ENCODE data around the gene ADCY2.

The ADCY2 gene

GRCh38 chr5:7516253-7516652 is 120.3 kb downstream of the ADCY2 start:
- DNase-seq = no peak

GRCh38 chr5:7517006-7517405 is 121.1 kb downstream of the ADCY2 start:
- no peak for DNase-seq

GRCh38 chr5:7518947-7519560 is 123.1 kb downstream of the ADCY2 start:
- DNase-seq = no peak

GRCh38 chr5:7519564-7519963 is 123.6 kb downstream of the ADCY2 start:
- no peak for DNase-seq

- DNase-seq = no peak
Observed at GRCh38 chr5:7529880-7530279, 133.9 kb downstream of the ADCY2 start.

GRCh38 chr5:7533941-7534340 is 138.0 kb downstream of the ADCY2 start:
- DNase-seq = no peak

GRCh38 chr5:7534505-7534904 is 138.6 kb downstream of the ADCY2 start:
- no peak for DNase-seq

GRCh38 chr5:7537573-7537972 is 141.6 kb downstream of the ADCY2 start:
- no peak for DNase-seq

- no peak for DNase-seq
Observed at GRCh38 chr5:7539571-7539970, 143.6 kb downstream of the ADCY2 start.

- DNase-seq = no peak
Observed at GRCh38 chr5:7540736-7541485, 145.0 kb downstream of the ADCY2 start.

- DNase-seq = no peak
Observed at GRCh38 chr5:7541898-7542297, 146.0 kb downstream of the ADCY2 start.

GRCh38 chr5:7546555-7546954 is 150.6 kb downstream of the ADCY2 start:
- DNase-seq = no peak

- no peak for DNase-seq
Observed at GRCh38 chr5:7548596-7548995, 152.7 kb downstream of the ADCY2 start.

- no peak for DNase-seq
Observed at GRCh38 chr5:7565559-7565958, 169.6 kb downstream of the ADCY2 start.

- DNase-seq = no peak
Observed at GRCh38 chr5:7576023-7576715, 180.2 kb downstream of the ADCY2 start.

GRCh38 chr5:7577381-7577780 is 181.4 kb downstream of the ADCY2 start:
- no peak for DNase-seq

- DNase-seq = no peak
Observed at GRCh38 chr5:7578071-7578470, 182.1 kb downstream of the ADCY2 start.

GRCh38 chr5:7584749-7585148 is 188.8 kb downstream of the ADCY2 start:
- no peak for DNase-seq

GRCh38 chr5:7585807-7586206 is 189.9 kb downstream of the ADCY2 start:
- no peak for DNase-seq

- DNase-seq = no peak
Observed at GRCh38 chr5:7586480-7586879, 190.5 kb downstream of the ADCY2 start.

GRCh38 chr5:7589800-7590199 is 193.9 kb downstream of the ADCY2 start:
- no peak for DNase-seq

- no peak for DNase-seq
Observed at GRCh38 chr5:7592910-7593309, 197.0 kb downstream of the ADCY2 start.

GRCh38 chr5:7597059-7597642 is 201.2 kb downstream of the ADCY2 start:
- DNase-seq = no peak
